Mesendoderm (in vitro differentiated cells): ENCODE data around the gene PAGR1.
A peak's percentile ranks its signal among the peaks of the same experiment; 100 is the strongest.
"Not testable (repeated sequence)": the region's sequence is repeated elsewhere in the genome, so short reads cannot be mapped to it uniquely, and the experiment has no call there.

ENCODE experiments used
- DNase-seq: peaks from one replicate; pipeline ENCODE4 v3.0.0; 2013
- H2AK5ac ChIP-seq: 2 replicates; pipeline ENCODE4 v1.6.1; 2013; ENCODE audit warnings: low read length, inconsistent platforms
- H2BK120ac ChIP-seq: 2 replicates; pipeline ENCODE4 v1.6.1; 2013; ENCODE audit warnings: low read depth, mild to moderate bottlenecking, low read length, moderate library complexity, mixed read lengths
- H2BK15ac ChIP-seq: replicated peaks from 2 replicates; pipeline ENCODE4 v1.6.1; 2013; ENCODE audit warnings: low read depth, mild to moderate bottlenecking, moderate library complexity
- H2BK5ac ChIP-seq: 2 replicates; pipeline ENCODE4 v1.6.1; 2013; ENCODE audit warnings: low read length, inconsistent platforms
- H3K18ac ChIP-seq: 2 replicates; pipeline ENCODE4 v1.6.1; 2013; ENCODE audit warnings: mild to moderate bottlenecking, low read length, mixed read lengths
- H3K23ac ChIP-seq: one replicate; pipeline ENCODE4 v1.6.1; 2013; ENCODE audit warnings: low read length
- H3K27ac ChIP-seq: 2 replicates; pipeline ENCODE4 v1.5.1; 2013; ENCODE audit warnings: low read depth, mild to moderate bottlenecking, inconsistent platforms, low read length, moderate library complexity
- H3K27me3 ChIP-seq: 2 replicates; pipeline ENCODE4 v1.6.1; 2013; ENCODE audit warnings: low read length, control low read depth, mild to moderate bottlenecking, inconsistent platforms; ENCODE audit not compliant: insufficient read depth, poor library complexity
- H3K36me3 ChIP-seq: 2 replicates; pipeline ENCODE4 v1.6.1; 2013; ENCODE audit warnings: low read length, inconsistent platforms; ENCODE audit not compliant: control insufficient read depth, insufficient read depth
- H3K4ac ChIP-seq: one replicate; pipeline ENCODE4 v1.6.1; 2013; ENCODE audit warnings: low read depth, mild to moderate bottlenecking, low read length, moderate library complexity
- H3K4me1 ChIP-seq: 2 replicates; pipeline ENCODE4 v1.6.1; 2013; ENCODE audit warnings: low read depth, low read length, inconsistent platforms; ENCODE audit not compliant: control insufficient read depth
- H3K4me2 ChIP-seq: 2 replicates; pipeline ENCODE4 v1.6.1; 2013; ENCODE audit warnings: low read length
- H3K4me3 ChIP-seq: 2 replicates; pipeline ENCODE4 v1.5.1; 2013; ENCODE audit warnings: mild to moderate bottlenecking, low read length
- H3K56ac ChIP-seq: one replicate; pipeline ENCODE4 v1.6.1; 2013; ENCODE audit warnings: low read length
- H3K79me1 ChIP-seq: 2 replicates; pipeline ENCODE4 v1.6.1; 2013; ENCODE audit warnings: low read length, inconsistent platforms
- H3K79me2 ChIP-seq: 2 replicates; pipeline ENCODE4 v1.6.1; 2013; ENCODE audit warnings: mild to moderate bottlenecking, low read length; ENCODE audit not compliant: control insufficient read depth, insufficient read depth
- H3K9ac ChIP-seq: 2 replicates; pipeline ENCODE4 v1.6.1; 2013; ENCODE audit warnings: low read length, inconsistent platforms
- H4K5ac ChIP-seq: one replicate; pipeline ENCODE4 v1.6.1; 2013; ENCODE audit warnings: low read length
- H4K8ac ChIP-seq: one replicate; pipeline ENCODE4 v1.6.1; 2013; ENCODE audit warnings: low read depth, mild to moderate bottlenecking, control low read depth, low read length, moderate library complexity
- WGBS: extraction: QIAGEN DNeasy Blood & Tissue Kit; methylation state at CpG from one replicate; pipeline ENCODE4 v1.1.7; 2013; ENCODE audit warnings: low lambda C conversion rate, missing lambda C conversion rate; ENCODE audit not compliant: insufficient coverage; ENCODE audit errors: extremely low coverage; 5-methylcytosine and 5-hydroxymethylcytosine counted together

Gene PAGR1

GRCh38 chr16:29862884-29863668 is 47.1 kb downstream of the PAGR1 start, which contains the start of gene CDIPT:
Gene CDIPT (minus strand): TSS chr16:29863226. CDS start chr16:29862857, 369 bp downstream.
- peak; percentile 98 for DNase-seq
- H3K23ac ChIP-seq: peak within 1 kb of the TSS; percentile 89
- peak within 1 kb of the TSS; percentile 97 for H3K4me2 ChIP-seq
- H3K79me2 ChIP-seq: peaks cover 4% of the 10 kb centered on the region
- peak within 1 kb of the TSS; percentile 89 for H3K4me3 ChIP-seq
- no peak within 1 kb of the TSS for H4K5ac ChIP-seq
- H2BK15ac ChIP-seq: no peak within 1 kb of the TSS
- H2BK5ac ChIP-seq: peak within 1 kb of the TSS; percentile 29
- peak within 1 kb of the TSS; percentile 29 for H3K18ac ChIP-seq
- peak within 1 kb of the TSS; percentile 22 for H3K4ac ChIP-seq
- H4K8ac ChIP-seq: no peak within 1 kb of the TSS
- peak within 1 kb of the TSS; percentile 92 for H3K9ac ChIP-seq
- no peak within 1 kb of the TSS for H2AK5ac ChIP-seq
- H3K56ac ChIP-seq: peak within 1 kb of the TSS; percentile 89
- no peaks in the 10 kb centered on the region for H3K27me3 ChIP-seq
- no peak within 1 kb of the TSS for H2BK120ac ChIP-seq
- peak within 1 kb of the TSS; percentile 52 for H3K27ac ChIP-seq
- peaks cover 2% of the 10 kb centered on the region for H3K4me1 ChIP-seq
- no peaks in the 10 kb centered on the region for H3K36me3 ChIP-seq
- H3K79me1 ChIP-seq: peaks cover 6% of the 10 kb centered on the region
- no CpG with 5 or more reads among the region's 57 CpGs for WGBS

DNA sequence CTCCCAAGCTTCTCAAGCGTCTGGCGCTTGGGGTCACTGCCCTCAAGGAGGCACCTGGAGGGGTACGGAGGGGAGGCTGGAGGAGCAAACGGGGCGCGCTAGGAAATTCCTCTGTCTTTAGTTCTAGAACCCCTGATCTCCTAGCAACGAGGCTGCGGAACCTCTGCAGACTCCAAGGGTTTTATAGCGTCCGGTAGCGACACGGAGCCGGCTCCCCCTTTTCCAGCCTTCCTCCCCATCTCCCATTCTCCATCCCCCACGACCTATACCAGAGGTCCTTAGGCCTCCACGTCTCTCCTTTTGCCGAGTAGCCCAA is 47.7 kb downstream of the PAGR1 start:
- Histone ChIP-seq H4K5ac (no peak overlapping the region), H2BK5ac (no peak overlapping the region), H3K9ac (peak overlapping the region; percentile 64), H3K56ac (peak overlapping the region; percentile 80), H3K27me3 (no peaks in the 10 kb centered on the region), H3K4me1 (peaks cover 2% of the 10 kb centered on the region), H3K36me3 (no peaks in the 10 kb centered on the region), H3K4me3 (no peak overlapping the region), H3K79me1 (peaks cover 6% of the 10 kb centered on the region), H2AK5ac (no peak overlapping the region), H3K27ac (no peak overlapping the region), H3K18ac (no peak overlapping the region), H3K79me2 (peaks cover 4% of the 10 kb centered on the region), H2BK15ac (no peak overlapping the region), H3K4me2 (peak overlapping the region; percentile 3), H3K23ac (peak overlapping the region; percentile 20), H3K4ac (peak overlapping the region; percentile 9), H2BK120ac (no peak overlapping the region), H4K8ac (no peak overlapping the region)
- no CpG with 5 or more reads among the region's 16 CpGs for WGBS
- no peak for DNase-seq

DNA sequence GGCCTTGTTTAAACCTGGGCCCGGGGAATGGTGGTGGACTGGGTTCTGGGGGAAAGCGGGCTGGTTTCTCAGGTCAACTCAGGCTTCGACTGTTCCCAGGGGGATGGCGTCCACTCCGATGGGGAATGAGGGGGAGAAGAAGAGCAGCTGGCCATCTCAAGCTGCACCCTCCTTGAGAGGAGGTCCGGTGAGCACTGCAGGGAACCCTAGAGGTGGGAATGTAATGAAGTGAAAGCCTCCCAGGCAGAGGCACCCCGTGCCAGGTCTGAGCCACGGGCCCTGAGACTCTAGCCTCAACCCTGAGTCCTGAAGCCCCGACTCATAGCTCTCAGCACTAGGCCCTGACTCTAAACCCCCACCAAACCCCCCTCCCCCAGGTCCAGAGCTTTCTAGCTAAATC is 48.3 kb downstream of the PAGR1 start:
- H3K79me2 ChIP-seq: peaks cover 4% of the 10 kb centered on the region
- H2BK5ac ChIP-seq: no peak overlapping the region
- H3K27ac ChIP-seq: no peak overlapping the region
- H4K5ac ChIP-seq: no peak overlapping the region
- H3K79me1 ChIP-seq: peaks cover 6% of the 10 kb centered on the region
- no peaks in the 10 kb centered on the region for H3K27me3 ChIP-seq
- no peak for DNase-seq
- WGBS: no CpG with 5 or more reads among the region's 9 CpGs
- H3K23ac ChIP-seq: no peak overlapping the region
- H2BK15ac ChIP-seq: no peak overlapping the region
- no peak overlapping the region for H3K4me3 ChIP-seq
- H3K4ac ChIP-seq: no peak overlapping the region
- H3K18ac ChIP-seq: no peak overlapping the region
- H4K8ac ChIP-seq: no peak overlapping the region
- peaks cover 2% of the 10 kb centered on the region for H3K4me1 ChIP-seq
- no peaks in the 10 kb centered on the region for H3K36me3 ChIP-seq
- no peak overlapping the region for H3K4me2 ChIP-seq
- no peak overlapping the region for H3K9ac ChIP-seq
- no peak overlapping the region for H2AK5ac ChIP-seq
- no peak overlapping the region for H2BK120ac ChIP-seq
- H3K56ac ChIP-seq: peak overlapping the region; percentile 34

DNA sequence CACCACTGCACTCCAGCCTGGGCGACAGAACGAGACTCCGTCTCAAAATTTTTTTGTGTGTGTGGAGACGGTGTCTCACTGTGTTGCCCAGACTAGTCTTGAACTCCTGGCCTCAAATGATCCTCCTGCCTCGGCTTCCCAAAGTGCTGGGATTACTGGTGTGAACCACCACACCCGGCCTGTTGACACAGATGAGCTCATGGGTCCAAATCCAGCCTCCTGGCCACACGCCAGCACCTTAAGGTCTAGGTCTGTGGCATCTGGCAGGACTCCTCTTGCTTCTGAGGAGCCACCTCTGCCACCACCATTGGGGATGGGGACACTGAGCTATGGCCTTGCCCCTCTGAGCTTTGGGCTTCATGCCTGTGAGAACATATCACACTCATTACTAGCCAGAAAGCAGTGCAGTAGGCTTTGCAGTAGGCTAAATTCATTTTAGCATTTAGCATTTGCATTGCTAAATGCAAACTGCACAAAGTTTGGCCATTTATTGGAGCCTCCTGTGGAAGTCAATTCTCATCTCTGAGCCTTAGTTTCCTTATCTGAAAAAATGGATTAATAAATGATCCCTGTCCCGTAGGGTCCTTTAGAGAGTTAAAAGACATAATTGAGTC is 52.6 kb downstream of the PAGR1 start:
- WGBS: no CpG with 5 or more reads among the region's 8 CpGs

DNA sequence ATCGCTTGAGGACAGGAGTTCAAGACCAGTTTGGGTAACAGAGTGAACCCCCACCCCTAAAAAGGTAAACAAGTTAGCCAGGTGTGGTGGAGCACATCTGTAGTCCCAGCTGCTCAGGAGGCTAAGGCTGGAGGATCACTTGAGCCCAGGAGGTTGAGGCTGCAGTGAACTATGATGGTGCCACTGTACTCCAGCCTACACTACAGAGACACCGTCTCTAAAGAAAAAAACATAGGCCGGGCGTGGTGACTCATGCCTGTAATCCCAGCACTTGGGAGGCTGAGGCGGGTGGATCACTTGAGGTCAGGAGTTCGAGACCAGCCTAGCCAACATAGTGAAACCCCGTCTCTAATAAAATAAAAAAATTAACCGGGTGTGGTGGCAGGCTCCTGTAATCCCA is 53.1 kb downstream of the PAGR1 start:
- H3K18ac ChIP-seq, DNase-seq, H3K4me1 ChIP-seq, H3K79me2 ChIP-seq, H3K4ac ChIP-seq, H4K8ac ChIP-seq, H3K23ac ChIP-seq, H3K27ac ChIP-seq, H2AK5ac ChIP-seq, H3K79me1 ChIP-seq, H2BK120ac ChIP-seq, H3K36me3 ChIP-seq, H3K9ac ChIP-seq, H4K5ac ChIP-seq, H3K27me3 ChIP-seq, H2BK5ac ChIP-seq, H3K4me3 ChIP-seq, H2BK15ac ChIP-seq, H3K56ac ChIP-seq, H3K4me2 ChIP-seq: not testable (repeated sequence)
- WGBS: no CpG with 5 or more reads among the region's 8 CpGs

More for the DNA sequence above, 52.6 kb downstream of the PAGR1 start:
- Histone ChIP-seq H3K27me3 (no peaks in the 10 kb centered on the region), H3K4me3 (no peak overlapping the region), H4K8ac (no peak overlapping the region), H2BK15ac (no peak overlapping the region), H2AK5ac (no peak overlapping the region), H3K18ac (no peak overlapping the region), H3K79me1 (no peaks in the 10 kb centered on the region), H3K36me3 (no peaks in the 10 kb centered on the region), H3K4me1 (peaks cover 2% of the 10 kb centered on the region), H2BK120ac (no peak overlapping the region), H2BK5ac (no peak overlapping the region), H3K23ac (no peak overlapping the region), H3K9ac (no peak overlapping the region), H3K27ac (no peak overlapping the region), H3K56ac (no peak overlapping the region), H3K4ac (no peak overlapping the region), H3K4me2 (no peak overlapping the region), H3K79me2 (no peaks in the 10 kb centered on the region), H4K5ac (no peak overlapping the region)
- no peak for DNase-seq
